ENCODE measurements around the gene CPA2.

CPA2 gene

DNA sequence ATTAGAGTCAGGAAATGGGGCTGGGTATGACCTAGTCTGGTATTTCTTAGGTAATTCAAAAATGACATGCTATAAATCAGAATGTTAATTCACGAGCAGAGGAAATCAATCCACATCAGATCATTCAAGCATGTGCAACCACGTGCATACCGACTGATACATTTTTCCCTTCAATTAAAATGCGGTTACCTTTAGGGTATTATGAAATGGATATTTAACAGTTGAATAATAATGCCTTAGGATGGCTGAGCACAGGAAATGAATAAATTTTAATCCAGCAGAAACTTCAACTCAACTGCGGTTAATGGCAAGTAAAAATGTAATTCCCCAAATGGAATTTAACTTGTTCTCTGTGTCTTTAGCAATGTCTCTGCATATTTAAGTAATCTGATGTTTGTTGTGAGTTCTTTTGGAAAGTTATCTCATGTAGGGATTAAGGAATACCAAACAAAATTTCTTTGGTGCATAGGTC lies 9.2 kb downstream of the CPA2 start:
- Histone ChIP-seq H3K4me3 (ENCODE audit: low read length) (no peak overlapping the region), H3K9ac (ENCODE audit: low read length) (no peak overlapping the region)

DNA sequence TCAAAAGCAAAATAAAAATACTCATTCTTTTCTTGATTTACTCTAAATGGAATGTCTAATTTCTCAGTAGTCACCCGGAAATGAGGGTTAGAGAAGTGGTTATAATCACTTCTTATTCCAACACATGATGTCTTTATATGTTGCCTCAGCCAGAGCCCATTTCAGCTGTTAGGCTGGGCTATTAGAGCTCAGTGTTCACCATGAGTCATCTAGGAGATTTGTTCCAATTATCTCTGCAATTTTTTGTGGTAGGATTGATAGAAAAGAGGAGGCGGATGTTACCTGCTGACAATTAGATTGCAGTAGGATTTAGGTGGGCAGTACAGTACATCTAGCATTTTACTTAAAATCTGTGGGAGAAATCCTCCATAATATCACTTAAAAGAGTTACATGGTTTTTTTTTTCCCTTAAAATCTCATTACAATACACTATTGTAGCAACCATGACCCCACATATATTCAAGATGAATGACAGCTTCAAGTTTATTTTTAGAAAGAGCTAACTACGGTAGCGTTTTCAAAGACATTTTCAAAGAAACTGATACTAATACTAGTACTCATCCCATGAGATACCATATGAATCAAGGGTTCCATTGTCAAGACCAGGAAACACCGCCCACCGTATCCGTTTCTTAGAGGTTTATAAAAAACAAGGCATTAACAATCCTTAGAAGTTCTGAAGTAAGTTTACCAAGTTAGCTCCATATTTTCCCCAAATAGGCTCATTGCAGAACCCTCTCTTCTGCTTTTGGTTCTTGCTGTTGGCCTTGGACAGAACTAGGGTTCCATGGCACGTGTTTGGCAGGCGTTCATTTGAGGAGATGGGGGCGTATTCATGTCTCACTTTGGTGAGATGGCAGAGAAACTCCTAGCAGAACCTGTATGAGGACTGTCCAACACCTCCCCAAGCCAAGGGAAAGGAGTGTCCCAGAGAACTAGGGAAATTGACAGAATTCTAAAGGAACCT lies 10.4 kb downstream of the CPA2 start:
- Histone ChIP-seq H3K4me3 (ENCODE audit: low read length) (no peak overlapping the region), H3K27me3 (ENCODE audit: control insufficient read depth, insufficient read depth, low read length) (peaks cover 8% of the 10 kb centered on the region), H3K9me3 (ENCODE audit: control insufficient read depth, low read length) (no peaks in the 10 kb centered on the region), H3K9ac (ENCODE audit: low read length) (no peak overlapping the region), H3K4me1 (ENCODE audit: control insufficient read depth, insufficient read depth, low read length) (peaks cover 6% of the 10 kb centered on the region), H3K36me3 (ENCODE audit: control insufficient read depth, insufficient read depth, low read length) (no peaks in the 10 kb centered on the region)

More for the DNA sequence above, 9.2 kb downstream of the CPA2 start:
- no peaks in the 10 kb centered on the region for H3K9me3 ChIP-seq (ENCODE audit: control insufficient read depth, low read length)
- no peaks in the 10 kb centered on the region for H3K36me3 ChIP-seq (ENCODE audit: control insufficient read depth, insufficient read depth, low read length)
- peaks cover 6% of the 10 kb centered on the region for H3K4me1 ChIP-seq (ENCODE audit: control insufficient read depth, insufficient read depth, low read length)
- peaks cover 8% of the 10 kb centered on the region for H3K27me3 ChIP-seq (ENCODE audit: control insufficient read depth, insufficient read depth, low read length)

- Histone ChIP-seq H3K4me1 (ENCODE audit: control insufficient read depth, insufficient read depth, low read length) (no peaks in the 10 kb centered on the region), H3K9me3 (ENCODE audit: control insufficient read depth, low read length) (no peaks in the 10 kb centered on the region), H3K9ac (ENCODE audit: low read length) (no peak overlapping the region)
These were observed 11.3 kb downstream of the CPA2 start for GRCh38 chr7:130277763-130278643.

DNA sequence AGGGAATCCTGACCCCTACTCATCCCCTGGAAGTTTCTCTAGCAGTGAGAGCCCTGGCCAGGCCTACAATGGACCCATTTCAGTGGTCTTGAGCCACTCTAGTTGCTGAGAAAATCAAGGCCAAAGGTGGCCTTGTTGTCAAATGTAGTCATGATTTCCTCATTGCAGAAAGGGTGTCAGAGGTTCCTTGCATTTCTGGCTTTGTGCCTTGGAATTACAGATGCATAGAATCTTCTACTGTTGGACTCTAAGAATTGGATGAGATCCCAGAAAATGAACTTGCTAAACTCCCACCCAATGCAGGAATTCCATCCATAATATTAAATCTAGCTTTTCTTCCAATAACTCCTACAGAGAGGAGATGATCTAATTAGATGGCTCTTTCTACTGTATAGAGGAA lies 12.2 kb downstream of the CPA2 start:
- Histone ChIP-seq H3K9ac (ENCODE audit: low read length) (no peak overlapping the region), H3K4me3 (ENCODE audit: low read length) (no peak overlapping the region), H3K4me1 (ENCODE audit: control insufficient read depth, insufficient read depth, low read length) (no peaks in the 10 kb centered on the region), H3K36me3 (ENCODE audit: control insufficient read depth, insufficient read depth, low read length) (no peaks in the 10 kb centered on the region), H3K27me3 (ENCODE audit: control insufficient read depth, insufficient read depth, low read length) (no peaks in the 10 kb centered on the region), H3K9me3 (ENCODE audit: control insufficient read depth, low read length) (no peaks in the 10 kb centered on the region)

More at GRCh38 chr7:130277763-130278643, 11.3 kb downstream of the CPA2 start:
- H3K27me3 ChIP-seq (ENCODE audit: control insufficient read depth, insufficient read depth, low read length) = peaks cover under 1% of the 10 kb centered on the region
- H3K36me3 ChIP-seq (ENCODE audit: control insufficient read depth, insufficient read depth, low read length) = no peaks in the 10 kb centered on the region
- H3K4me3 ChIP-seq (ENCODE audit: low read length) = no peak overlapping the region

- Histone ChIP-seq H3K9me3 (ENCODE audit: control insufficient read depth, low read length) (no peaks in the 10 kb centered on the region), H3K4me1 (ENCODE audit: control insufficient read depth, insufficient read depth, low read length) (no peaks in the 10 kb centered on the region), H3K27me3 (ENCODE audit: control insufficient read depth, insufficient read depth, low read length) (no peaks in the 10 kb centered on the region), H3K36me3 (ENCODE audit: control insufficient read depth, insufficient read depth, low read length) (no peaks in the 10 kb centered on the region), H3K4me3 (ENCODE audit: low read length) (no peak overlapping the region), H3K9ac (ENCODE audit: low read length) (no peak overlapping the region)
These were observed 12.6 kb downstream of the CPA2 start for GRCh38 chr7:130279286-130279685.

DNA sequence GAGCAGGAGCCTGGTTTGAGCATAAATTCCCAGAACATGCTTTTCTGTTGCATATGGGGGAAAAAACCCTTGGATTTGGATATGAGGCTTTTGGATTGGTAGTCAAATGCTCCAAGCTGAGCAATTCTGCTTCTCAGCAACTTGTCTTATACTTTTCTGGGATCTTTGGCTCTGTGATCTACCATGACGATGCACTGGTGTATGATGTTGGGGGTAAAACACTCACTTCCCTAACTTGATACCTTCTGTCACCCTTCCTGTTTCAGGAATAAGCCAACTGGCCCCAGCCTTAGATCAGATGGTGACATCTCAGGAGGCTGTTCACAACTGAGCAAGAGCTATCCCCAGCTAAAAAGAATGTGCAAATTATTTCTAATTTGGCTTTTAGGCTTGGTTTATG lies 13.2 kb downstream of the CPA2 start:
- H3K4me3 ChIP-seq (ENCODE audit: low read length) = no peak overlapping the region
- no peak overlapping the region for H3K9ac ChIP-seq (ENCODE audit: low read length)
- no peaks in the 10 kb centered on the region for H3K4me1 ChIP-seq (ENCODE audit: control insufficient read depth, insufficient read depth, low read length)

DNA sequence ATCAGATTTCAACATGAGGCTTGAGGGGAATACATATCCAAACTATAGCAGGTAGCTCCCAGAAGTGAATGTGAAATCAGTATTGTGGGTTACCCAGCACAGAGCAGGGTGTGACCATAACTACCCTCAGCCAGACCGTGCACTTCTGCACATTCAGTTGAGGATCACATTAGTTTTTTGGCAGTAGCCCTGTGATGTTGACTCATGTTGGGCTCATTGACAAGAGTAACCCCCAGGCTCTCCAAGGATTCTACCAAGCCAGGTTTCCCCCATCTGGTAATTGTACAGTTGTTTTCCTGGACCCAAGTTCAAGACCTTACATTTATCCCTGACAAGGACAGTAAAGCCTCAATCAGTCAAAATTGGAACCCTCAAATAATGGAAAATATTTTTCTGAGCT lies 14.6 kb downstream of the CPA2 start:
- no peak overlapping the region for H3K9ac ChIP-seq (ENCODE audit: low read length)
- H3K4me3 ChIP-seq (ENCODE audit: low read length) = no peak overlapping the region
- H3K36me3 ChIP-seq (ENCODE audit: control insufficient read depth, insufficient read depth, low read length) = no peaks in the 10 kb centered on the region
- H3K4me1 ChIP-seq (ENCODE audit: control insufficient read depth, insufficient read depth, low read length) = no peaks in the 10 kb centered on the region
- H3K27me3 ChIP-seq (ENCODE audit: control insufficient read depth, insufficient read depth, low read length) = no peaks in the 10 kb centered on the region
- no peaks in the 10 kb centered on the region for H3K9me3 ChIP-seq (ENCODE audit: control insufficient read depth, low read length)

More for the DNA sequence above, 13.2 kb downstream of the CPA2 start:
- Histone ChIP-seq H3K9me3 (ENCODE audit: control insufficient read depth, low read length) (no peaks in the 10 kb centered on the region), H3K36me3 (ENCODE audit: control insufficient read depth, insufficient read depth, low read length) (no peaks in the 10 kb centered on the region), H3K27me3 (ENCODE audit: control insufficient read depth, insufficient read depth, low read length) (no peaks in the 10 kb centered on the region)

DNA sequence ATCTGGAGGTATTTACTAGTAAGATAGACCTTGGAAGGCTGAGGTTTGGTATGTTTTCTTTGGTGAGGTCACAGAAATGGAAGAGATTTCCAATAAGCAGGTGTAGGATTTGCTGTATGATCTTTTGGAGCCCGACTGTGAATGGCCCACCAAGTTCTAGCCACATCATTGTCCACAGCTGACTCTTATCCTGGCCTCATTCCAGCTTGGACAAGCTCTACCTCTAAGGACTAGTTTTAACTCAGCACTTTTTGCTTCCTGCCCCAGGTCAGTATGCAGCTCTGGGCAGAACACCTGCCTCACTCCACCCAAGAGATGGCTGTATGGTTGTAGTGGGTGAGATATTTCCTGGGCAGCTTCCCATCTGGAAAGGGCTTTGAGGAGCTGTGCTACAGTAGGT lies 20.2 kb downstream of the CPA2 start:
- H3K4me3 ChIP-seq (ENCODE audit: low read length) = no peak overlapping the region
- H3K36me3 ChIP-seq (ENCODE audit: control insufficient read depth, insufficient read depth, low read length) = no peaks in the 10 kb centered on the region
- H3K27me3 ChIP-seq (ENCODE audit: control insufficient read depth, insufficient read depth, low read length) = no peaks in the 10 kb centered on the region
- no peak overlapping the region for H3K9ac ChIP-seq (ENCODE audit: low read length)
- H3K4me1 ChIP-seq (ENCODE audit: control insufficient read depth, insufficient read depth, low read length) = no peaks in the 10 kb centered on the region
- no peaks in the 10 kb centered on the region for H3K9me3 ChIP-seq (ENCODE audit: control insufficient read depth, low read length)

- no peaks in the 10 kb centered on the region for H3K9me3 ChIP-seq (ENCODE audit: control insufficient read depth, low read length)
- no peaks in the 10 kb centered on the region for H3K27me3 ChIP-seq (ENCODE audit: control insufficient read depth, insufficient read depth, low read length)
- H3K9ac ChIP-seq (ENCODE audit: low read length) = no peak overlapping the region
- no peak overlapping the region for H3K4me3 ChIP-seq (ENCODE audit: low read length)
- H3K36me3 ChIP-seq (ENCODE audit: control insufficient read depth, insufficient read depth, low read length) = no peaks in the 10 kb centered on the region
- H3K4me1 ChIP-seq (ENCODE audit: control insufficient read depth, insufficient read depth, low read length) = no peaks in the 10 kb centered on the region
These were observed 21.5 kb downstream of the CPA2 start for GRCh38 chr7:130288168-130288567.

DNA sequence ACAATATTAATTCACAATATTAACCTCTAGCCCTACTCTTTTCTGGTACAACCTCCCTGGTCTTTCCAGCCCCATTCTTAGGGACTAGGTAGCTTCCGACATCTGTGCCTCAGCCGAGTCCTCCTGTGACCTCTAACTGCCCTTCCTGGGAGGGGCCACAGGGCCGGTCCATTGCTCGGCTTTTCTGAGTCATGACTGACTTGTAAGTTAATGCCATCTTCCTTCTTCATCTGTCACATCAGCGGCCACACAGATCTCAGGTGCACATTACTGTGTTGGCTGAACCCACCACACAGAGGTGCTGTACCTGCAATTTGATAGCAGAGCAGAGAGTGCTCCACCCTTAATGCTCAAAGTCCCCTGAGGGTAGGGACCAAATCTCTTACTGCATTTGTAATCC lies 22.2 kb downstream of the CPA2 start:
- H3K36me3 ChIP-seq (ENCODE audit: control insufficient read depth, insufficient read depth, low read length) = no peaks in the 10 kb centered on the region

GRCh38 chr7:130289478-130289877 lies 22.8 kb downstream of the CPA2 start:
- Histone ChIP-seq H3K9me3 (ENCODE audit: control insufficient read depth, low read length) (no peaks in the 10 kb centered on the region), H3K36me3 (ENCODE audit: control insufficient read depth, insufficient read depth, low read length) (no peaks in the 10 kb centered on the region), H3K4me1 (ENCODE audit: control insufficient read depth, insufficient read depth, low read length) (no peaks in the 10 kb centered on the region)

More for the DNA sequence above, 22.2 kb downstream of the CPA2 start:
- H3K4me3 ChIP-seq (ENCODE audit: low read length) = no peak overlapping the region
- H3K4me1 ChIP-seq (ENCODE audit: control insufficient read depth, insufficient read depth, low read length) = no peaks in the 10 kb centered on the region
- no peak overlapping the region for H3K9ac ChIP-seq (ENCODE audit: low read length)
- H3K9me3 ChIP-seq (ENCODE audit: control insufficient read depth, low read length) = no peaks in the 10 kb centered on the region
- H3K27me3 ChIP-seq (ENCODE audit: control insufficient read depth, insufficient read depth, low read length) = no peaks in the 10 kb centered on the region

GRCh38 chr7:130290745-130291144 lies 24.1 kb downstream of the CPA2 start:
- Histone ChIP-seq H3K9me3 (ENCODE audit: control insufficient read depth, low read length) (no peaks in the 10 kb centered on the region), H3K9ac (ENCODE audit: low read length) (no peak overlapping the region), H3K4me1 (ENCODE audit: control insufficient read depth, insufficient read depth, low read length) (no peaks in the 10 kb centered on the region), H3K27me3 (ENCODE audit: control insufficient read depth, insufficient read depth, low read length) (no peaks in the 10 kb centered on the region), H3K36me3 (ENCODE audit: control insufficient read depth, insufficient read depth, low read length) (no peaks in the 10 kb centered on the region), H3K4me3 (ENCODE audit: low read length) (no peak overlapping the region)

More at GRCh38 chr7:130289478-130289877, 22.8 kb downstream of the CPA2 start:
- H3K27me3 ChIP-seq (ENCODE audit: control insufficient read depth, insufficient read depth, low read length) = no peaks in the 10 kb centered on the region
- no peak overlapping the region for H3K4me3 ChIP-seq (ENCODE audit: low read length)
- H3K9ac ChIP-seq (ENCODE audit: low read length) = no peak overlapping the region

All from mucosa of stomach (tissue), 1 donor.